Liver (tissue), 3 donors: Measurements from ENCODE around the gene NAPSA.

Experiments
- ATF3 ChIP-seq: IDR thresholded peaks from 2 replicates; pipeline ENCODE4 v1.6.1; 2016; ENCODE audit warnings: antibody characterized with exemption
- CTCF ChIP-seq: fragments of 150-350 bp; IDR thresholded peaks from 2 replicates; pipeline ENCODE4 v1.5.1; 2017; ENCODE audit warnings: improper control_type of control experiment, low read depth, low read length; ENCODE audit not compliant: missing input control
- GABPA ChIP-seq, 2 donors: IDR thresholded peaks in 1 of 2; conservative IDR thresholded peaks in 1 of 2; 2 replicates each; pipeline ENCODE4 v1.6.1; 2016; ENCODE audit warnings: antibody characterized with exemption in 2 of 2, mild to moderate bottlenecking in 1 of 2, moderate library complexity in 1 of 2
- JUND ChIP-seq, 2 donors: IDR thresholded peaks; 2 replicates each; pipeline ENCODE4 v1.6.1; 2016; ENCODE audit warnings: antibody characterized with exemption in 2 of 2
- REST ChIP-seq: IDR thresholded peaks from 2 replicates; pipeline ENCODE4 v1.6.1; 2016; ENCODE audit warnings: antibody characterized with exemption, mild to moderate bottlenecking
- YY1 ChIP-seq: IDR thresholded peaks from 2 replicates; pipeline ENCODE4 v1.6.1; 2016; ENCODE audit warnings: antibody characterized with exemption, mild to moderate bottlenecking
- donor health status: healthy.
- donor health status: healthy.

- TF ChIP-seq YY1: no peak
- no peak for TF ChIP-seq REST
- TF ChIP-seq CTCF: no peak
- no peak for TF ChIP-seq GABPA (IDR thresholded peaks at IDR 0.05 in 1 of 2, conservative IDR thresholded peaks at IDR 0.05 in 1 of 2)
- no peak for TF ChIP-seq JUND (IDR thresholded peaks at IDR 0.05)
- TF ChIP-seq ATF3: no peak
These were observed 42.3 kb downstream of the NAPSA start for GRCh38 chr19:50322931-50323781.
